GM12801 (cell line): Measurements from ENCODE around the gene MLST8.

Source experiments
- CTCF ChIP-seq: IDR thresholded peaks from one replicate; pipeline ENCODE4 v1.5.1; 2011; ENCODE audit warnings: control low read depth; ENCODE audit not compliant: insufficient read length; ENCODE audit errors: extremely low read depth

Gene MLST8

GRCh38 chr16:2212362-2213324 is 7.4 kb downstream of the MLST8 start:
- TF ChIP-seq CTCF, result no peak

- TF ChIP-seq CTCF, result no peak
Observed at GRCh38 chr16:2213817-2214718, 8.8 kb downstream of the MLST8 start.

GRCh38 chr16:2214719-2214968 is 9.4 kb downstream of the MLST8 start, which contains the start of gene PGP:
PGP (minus strand) TSS chr16:2214840; CDS start chr16:2214777, 63 bp downstream.
- TF ChIP-seq CTCF, result no peak

GRCh38 chr16:2216330-2216729 is 11.1 kb downstream of the MLST8 start:
- TF ChIP-seq CTCF, result no peak

GRCh38 chr16:2223221-2223941 is 18.1 kb downstream of the MLST8 start, which contains the start of gene E4F1:
E4F1 (plus strand) TSS chr16:2223591; CDS start chr16:2223614, 23 bp downstream.
- TF ChIP-seq CTCF, result no peak

GRCh38 chr16:2223942-2224486 is 18.8 kb downstream of the MLST8 start:
- no peak for TF ChIP-seq CTCF

- TF ChIP-seq CTCF, result no peak
Observed at GRCh38 chr16:2226245-2226793, 21.1 kb downstream of the MLST8 start.
